Lower lobe of right lung (tissue), 2 donors: ENCODE measurements around the gene ASIC2. TPM values are rescaled to one million over a fixed set of nuclear protein-coding genes. Genes with fewer than 3 reads are reported as not detected.

ENCODE experiments used
- ATAC-seq, 2 donors: fragments of 200-7000 bp; cut with Tn5 transposase; one replicate each; pipeline ENCODE4 v1.9.1; 2020 to 2022; ENCODE audit warnings: mild to moderate bottlenecking in 2 of 2, moderate library complexity in 2 of 2
- DNase-seq: peaks from one replicate; pipeline ENCODE4 v3.0.0-alpha.2; 2020
- H3K27ac ChIP-seq: fragments of 200-600 bp; one replicate; pipeline ENCODE4 v1.8.0; 2022
- H3K27me3 ChIP-seq: fragments of 200-600 bp; one replicate; pipeline ENCODE4 v1.8.0; 2022; ENCODE audit warnings: low read depth
- H3K36me3 ChIP-seq: fragments of 200-600 bp; one replicate; pipeline ENCODE4 v1.8.0; 2022; ENCODE audit warnings: mild to moderate bottlenecking
- H3K4me1 ChIP-seq: fragments of 200-600 bp; one replicate; pipeline ENCODE4 v1.8.0; 2022
- H3K4me3 ChIP-seq: fragments of 200-600 bp; one replicate; pipeline ENCODE4 v1.8.0; 2022; ENCODE audit warnings: mild to moderate bottlenecking
- H3K9me3 ChIP-seq: fragments of 200-600 bp; one replicate; pipeline ENCODE4 v1.8.0; 2022
- CTCF ChIP-seq: fragments of 200-600 bp; IDR thresholded peaks from one replicate; pipeline ENCODE4 v1.8.0; 2022; ENCODE audit warnings: antibody characterized with exemption, mild to moderate bottlenecking
- intact Hi-C: fragments of 100-400 bp; cut with DNase I; formaldehyde crosslinking; loops from one replicate; pipeline ENCODE4 v1.11.0; 2022
- total RNA-seq: library from RNA; stranded (reverse); fragmentation: NEBNext Ultra II Directional; extraction: Animal tissue kit (Norgen Biotek cat#: 25700); gene quantifications from one replicate; pipeline ENCODE4 v1.2.1, GENCODE V29; 2021
- donor health status: DM: no; HTN: yes; CAD: no; lungs with severe emphysema.

ASIC2 gene
- total RNA-seq, 1 donor from 2014 or later, result not detected

- H3K4me1 ChIP-seq, result no peaks in the 10 kb centered on the region
- no peaks in the 10 kb centered on the region for H3K27me3 ChIP-seq
- intact Hi-C loops, result no loop called here
- H3K4me3 ChIP-seq, result no peak overlapping the region
- DNase-seq (no peak), ATAC-seq (no peak)
- no peak for TF ChIP-seq CTCF
- no peaks in the 10 kb centered on the region for H3K9me3 ChIP-seq
- no peak overlapping the region for H3K27ac ChIP-seq
- no peaks in the 10 kb centered on the region for H3K36me3 ChIP-seq
Observed at GRCh38 chr17:33267271-33267790, 25.8 kb downstream of the ASIC2 start.

- no peaks in the 10 kb centered on the region for H3K27me3 ChIP-seq
- H3K27ac ChIP-seq, result no peak overlapping the region
- DNase-seq (no peak), ATAC-seq (no peak)
- no peaks in the 10 kb centered on the region for H3K4me1 ChIP-seq
- intact Hi-C loops, result no loop called here
- TF ChIP-seq CTCF, result no peak
- no peaks in the 10 kb centered on the region for H3K9me3 ChIP-seq
- no peaks in the 10 kb centered on the region for H3K36me3 ChIP-seq
- H3K4me3 ChIP-seq, result no peak overlapping the region
Observed at GRCh38 chr17:33266611-33267010, 26.5 kb downstream of the ASIC2 start.

GRCh38 chr17:33266116-33266515 lies 27.0 kb downstream of the ASIC2 start:
- no peaks in the 10 kb centered on the region for H3K4me1 ChIP-seq
- ATAC-seq, result no peak
- intact Hi-C loops, result no loop called here

GRCh38 chr17:33263396-33263795 lies 29.7 kb downstream of the ASIC2 start:
- TF ChIP-seq CTCF, result no peak
- ATAC-seq, result no peak
- no peak overlapping the region for H3K27ac ChIP-seq

More at GRCh38 chr17:33266116-33266515, 27.0 kb downstream of the ASIC2 start:
- no peak for TF ChIP-seq CTCF
- Histone ChIP-seq H3K4me3 (no peak overlapping the region), H3K27ac (no peak overlapping the region), H3K27me3 (no peaks in the 10 kb centered on the region), H3K9me3 (no peaks in the 10 kb centered on the region), H3K36me3 (no peaks in the 10 kb centered on the region)
- no peak for DNase-seq

GRCh38 chr17:33262266-33263123 lies 30.6 kb downstream of the ASIC2 start:
- DNase-seq (no peak), ATAC-seq (no peak)
- H3K27me3 ChIP-seq, result no peaks in the 10 kb centered on the region
- intact Hi-C loops, result no loop called here
- no peak for TF ChIP-seq CTCF
- no peaks in the 10 kb centered on the region for H3K36me3 ChIP-seq
- no peaks in the 10 kb centered on the region for H3K4me1 ChIP-seq
- no peaks in the 10 kb centered on the region for H3K9me3 ChIP-seq
- H3K4me3 ChIP-seq, result no peak overlapping the region
- no peak overlapping the region for H3K27ac ChIP-seq

More at GRCh38 chr17:33263396-33263795, 29.7 kb downstream of the ASIC2 start:
- DNase-seq, result no peak
- intact Hi-C loops, result no loop called here
- H3K27me3 ChIP-seq, result no peaks in the 10 kb centered on the region
- H3K4me1 ChIP-seq, result no peaks in the 10 kb centered on the region
- no peaks in the 10 kb centered on the region for H3K36me3 ChIP-seq
- H3K4me3 ChIP-seq, result no peak overlapping the region
- H3K9me3 ChIP-seq, result no peaks in the 10 kb centered on the region
